DMS153 treated with DMSO at 0.1 percent for 48 hours (cell line): Measurements from ENCODE around the gene IZUMO4.
"Not testable (repeated sequence)": the region's sequence is repeated elsewhere in the genome, so short reads cannot be mapped to it uniquely, and the experiment has no call there.

Experiments
- DNase-seq: peaks from one replicate; lab custom pipeline; 2025; ENCODE audit not compliant: unreplicated experiment; lab: John Stamatoyannopoulos, UW

Gene IZUMO4

DNA sequence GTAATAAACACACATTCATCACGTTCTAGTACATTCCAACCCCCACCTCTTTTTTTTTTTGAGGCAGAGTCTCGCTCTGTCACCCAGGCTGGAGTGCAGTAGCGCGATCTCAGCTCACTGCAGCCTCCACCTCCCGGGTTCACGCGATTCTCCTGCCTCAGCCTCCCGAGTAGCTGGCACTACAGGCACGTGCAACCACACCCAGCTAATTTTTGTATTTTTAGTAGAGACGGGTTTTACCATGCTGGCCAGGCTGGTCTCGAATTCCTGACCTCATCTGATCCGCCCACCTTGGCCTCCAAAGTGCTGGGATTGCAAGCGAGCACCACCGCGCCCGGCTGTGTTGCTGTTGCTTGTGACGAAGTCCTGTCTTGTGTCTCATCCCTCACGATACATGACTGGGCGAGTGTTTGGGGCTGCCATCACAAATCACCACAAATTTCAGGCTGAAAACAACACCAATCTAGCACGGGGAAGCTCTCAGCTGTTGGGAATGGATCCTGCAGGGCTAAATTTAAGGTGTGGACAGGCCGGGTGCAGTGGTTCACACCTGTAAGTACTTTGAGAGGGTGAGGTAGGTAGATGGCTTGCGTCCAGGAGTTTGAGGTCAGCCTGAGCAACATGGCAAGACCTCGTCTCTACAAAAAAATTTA is 16.3 kb upstream of the IZUMO4 start:
- no peak for DNase-seq

DNA sequence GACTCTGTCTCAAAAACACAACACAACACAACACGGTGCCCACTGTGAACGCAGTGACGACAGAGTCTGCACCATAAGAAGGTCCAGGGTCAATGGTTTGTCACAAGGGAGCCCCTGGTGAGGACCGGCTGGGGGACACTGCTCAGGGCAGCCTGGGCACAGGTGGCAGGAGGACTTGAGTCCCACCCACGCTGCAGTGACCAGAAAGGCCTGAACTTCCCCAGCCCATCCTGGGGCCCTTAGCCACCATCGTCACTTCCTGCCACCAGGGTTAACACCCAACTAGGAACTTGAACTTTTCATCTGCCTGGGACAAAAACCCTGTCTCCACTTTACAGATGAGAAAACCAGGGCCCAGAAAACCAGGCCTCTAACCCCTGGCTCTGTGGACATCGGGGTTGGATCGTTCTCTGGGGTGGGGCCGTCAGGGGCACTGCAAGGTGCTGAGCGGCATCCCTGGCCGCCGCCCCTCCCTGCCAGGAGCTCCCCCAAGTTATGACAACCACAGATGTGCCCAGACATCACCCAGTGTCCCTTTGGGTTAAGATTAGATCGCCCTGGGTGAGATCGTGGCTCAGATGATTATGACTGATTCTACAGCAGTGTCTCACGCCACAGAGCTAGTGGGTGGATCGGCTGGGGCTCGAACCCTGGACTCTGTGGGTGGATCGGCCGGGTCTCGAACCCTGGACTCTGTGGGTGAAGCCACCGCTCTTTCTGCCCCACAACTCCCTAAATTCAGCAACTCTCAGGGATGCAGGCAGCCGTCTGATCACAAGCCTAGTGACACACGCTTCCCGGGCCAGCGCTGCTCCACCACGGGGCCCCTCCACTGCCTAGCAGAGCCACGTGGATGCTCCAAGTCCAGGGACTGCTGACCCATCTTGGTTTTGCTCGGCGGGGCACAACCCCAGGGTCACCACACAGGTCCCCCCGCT is 14.6 kb upstream of the IZUMO4 start:
- no peak for DNase-seq

DNA sequence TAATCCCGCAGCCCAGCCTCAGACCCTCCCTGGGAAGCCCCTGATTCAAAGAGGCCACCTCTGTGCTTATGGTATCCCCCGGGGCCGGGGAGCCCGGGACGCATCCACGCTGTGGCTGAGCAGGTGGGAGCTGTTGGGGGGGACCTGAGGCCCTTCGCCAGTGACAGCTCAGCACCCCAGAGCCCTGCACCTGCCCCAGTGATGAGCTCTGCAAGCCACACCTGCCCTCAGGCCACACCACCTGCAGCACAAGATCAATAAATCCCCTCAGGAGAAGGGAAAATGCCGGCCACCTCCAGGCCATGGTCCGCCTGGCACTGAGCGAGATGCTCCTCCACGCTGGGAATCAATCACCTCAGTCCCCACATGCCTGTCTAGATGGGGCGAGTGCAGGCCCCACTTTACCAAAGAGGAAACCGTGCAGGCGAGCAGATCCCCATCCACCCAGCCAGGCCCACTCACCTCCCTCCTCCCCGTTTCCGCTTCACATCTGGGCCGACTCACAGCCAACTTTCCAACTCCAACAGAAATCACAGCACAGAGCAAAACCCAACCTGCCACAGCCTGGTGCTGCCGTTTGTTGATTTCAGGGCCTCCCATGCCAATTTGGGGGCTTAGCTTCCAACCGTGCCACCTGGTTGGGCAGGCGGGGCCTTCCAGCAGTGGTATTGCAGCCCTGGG is 13.4 kb upstream of the IZUMO4 start:
- no peak for DNase-seq

DNA sequence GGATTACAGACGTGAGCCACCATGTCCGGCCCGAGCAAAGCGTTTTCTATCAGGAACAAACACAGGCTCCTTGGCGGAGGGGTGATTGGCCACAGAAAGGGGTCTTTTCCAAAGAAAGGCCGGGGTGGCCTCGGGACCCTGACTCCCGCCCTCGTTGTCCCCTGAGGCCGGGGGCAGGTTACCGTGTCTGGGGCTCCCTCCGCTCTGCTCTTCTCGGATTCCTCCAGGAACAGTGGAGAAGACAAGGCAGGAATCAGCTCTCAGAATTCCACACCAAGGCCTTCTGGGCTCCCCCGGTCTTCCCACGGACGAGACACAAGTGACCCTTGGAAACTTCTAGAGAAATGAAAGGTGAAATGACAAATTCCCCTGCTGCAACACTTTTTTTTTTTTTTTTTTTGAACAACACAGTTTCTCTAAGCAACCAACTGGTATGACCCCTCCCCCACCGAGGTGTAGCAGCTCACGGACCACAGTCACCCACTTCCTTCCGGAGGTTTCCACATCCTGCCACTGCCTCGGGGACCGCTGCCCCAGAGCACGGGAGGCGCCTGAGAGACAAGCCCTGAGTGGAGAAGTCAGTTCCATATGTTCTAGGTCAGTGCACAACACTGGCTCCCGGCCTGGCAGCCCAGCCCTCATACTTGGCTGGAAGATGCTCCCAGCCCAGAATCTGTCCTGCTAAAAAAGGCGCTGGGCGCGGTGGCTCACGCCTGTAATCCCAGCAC is 11.6 kb upstream of the IZUMO4 start:
- DNase-seq: no peak

DNA sequence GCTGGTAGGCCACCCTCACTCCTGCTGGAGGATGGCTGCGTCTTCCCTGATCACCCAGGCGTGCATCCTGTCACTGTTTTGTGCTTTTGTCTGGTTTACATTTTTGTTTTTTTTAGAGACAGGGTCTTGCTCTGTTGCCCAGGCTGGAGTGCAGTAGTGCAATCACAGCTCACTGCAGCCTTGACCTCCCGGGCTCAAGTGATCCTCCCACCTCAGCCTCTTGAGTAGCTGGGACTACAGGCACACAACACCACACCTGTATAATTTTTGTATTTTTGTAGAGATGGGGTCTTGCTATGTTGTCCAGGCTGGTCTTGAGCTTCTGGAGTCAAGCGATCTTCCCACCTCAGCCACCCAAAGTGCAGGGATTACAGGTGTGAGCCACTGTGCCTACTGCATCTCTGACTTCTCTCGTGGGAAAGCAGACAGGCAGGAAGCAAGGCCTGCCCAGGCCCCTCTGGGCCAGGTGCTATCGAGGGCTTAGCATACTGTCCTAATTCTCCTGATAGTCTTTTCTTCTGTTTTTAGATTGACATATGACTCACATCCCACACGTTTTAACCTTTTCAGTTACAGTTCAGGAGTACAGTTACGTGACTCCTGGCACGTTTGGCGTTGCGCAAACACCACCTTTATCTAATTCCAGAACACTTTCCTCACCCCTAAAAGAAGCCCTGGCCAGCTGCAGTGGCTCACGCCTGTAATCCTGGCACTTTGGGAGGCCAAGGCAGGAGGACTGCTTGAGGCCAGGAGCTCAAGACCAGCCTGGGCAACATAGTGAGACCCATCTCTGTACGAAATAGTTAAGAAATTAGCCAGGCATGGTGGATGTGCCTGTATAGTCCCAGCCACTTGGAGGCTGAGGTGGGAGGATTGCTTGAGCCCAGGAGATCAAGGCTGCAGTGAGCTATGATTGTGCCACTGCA is 9.8 kb upstream of the IZUMO4 start:
- not testable (repeated sequence) for DNase-seq

DNA sequence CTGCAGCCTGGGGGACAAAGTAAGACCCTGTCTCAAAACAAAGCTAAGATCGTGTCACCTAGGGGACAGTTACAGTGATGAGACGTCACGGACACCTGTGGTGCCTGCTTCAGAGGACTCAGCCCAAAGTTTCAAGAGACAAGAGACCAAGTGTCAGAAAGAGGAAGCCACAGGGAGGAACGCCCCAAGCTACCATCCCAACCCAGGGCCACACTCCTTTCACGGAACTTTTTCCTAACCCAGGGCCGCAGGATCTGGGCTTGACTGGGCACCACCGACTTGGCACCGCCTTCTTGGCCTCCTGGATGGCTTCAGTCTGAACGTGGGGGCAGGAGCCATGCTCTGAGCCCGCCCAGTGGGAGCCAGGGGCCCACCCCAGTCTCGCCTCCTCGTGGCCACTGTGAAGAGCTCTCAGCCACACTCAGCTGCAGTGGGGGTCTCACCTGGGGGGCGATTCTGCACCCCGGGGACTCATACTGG is 9.1 kb upstream of the IZUMO4 start:
- no peak for DNase-seq

DNA sequence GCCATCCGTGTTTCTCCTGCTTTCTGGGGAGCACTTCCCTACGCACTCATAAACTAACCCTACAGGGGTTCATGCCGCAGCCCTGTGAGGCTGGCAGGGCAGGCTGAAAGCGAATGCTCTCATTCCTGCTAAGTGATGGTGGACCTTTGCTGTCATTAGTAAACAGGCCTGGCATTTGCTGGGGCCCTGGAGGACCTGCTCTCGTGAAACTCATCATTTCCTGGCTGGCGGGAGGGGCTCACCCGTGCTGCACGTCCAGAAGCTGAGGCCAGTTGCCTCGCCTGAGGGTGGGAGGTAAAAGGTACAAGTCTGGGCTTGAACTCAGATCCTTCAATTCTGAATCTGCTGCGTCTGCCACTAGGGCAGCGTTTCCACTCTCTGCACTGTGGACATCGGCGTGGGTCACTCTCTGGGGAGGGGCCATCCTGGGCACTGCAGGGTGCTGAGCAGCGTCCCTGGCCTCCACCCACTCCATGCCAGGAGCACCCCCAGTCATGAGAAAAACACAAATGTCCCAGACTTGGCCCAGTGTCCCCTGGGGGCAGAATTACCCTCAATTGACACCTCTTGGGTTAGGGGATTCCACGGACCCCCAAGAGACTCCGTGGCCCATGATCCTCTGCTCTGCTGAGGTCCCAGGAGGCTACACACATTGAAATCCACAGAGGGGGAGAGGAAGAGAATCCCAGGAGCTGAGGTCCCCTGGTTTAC is 7.6 kb upstream of the IZUMO4 start:
- DNase-seq: no peak

DNA sequence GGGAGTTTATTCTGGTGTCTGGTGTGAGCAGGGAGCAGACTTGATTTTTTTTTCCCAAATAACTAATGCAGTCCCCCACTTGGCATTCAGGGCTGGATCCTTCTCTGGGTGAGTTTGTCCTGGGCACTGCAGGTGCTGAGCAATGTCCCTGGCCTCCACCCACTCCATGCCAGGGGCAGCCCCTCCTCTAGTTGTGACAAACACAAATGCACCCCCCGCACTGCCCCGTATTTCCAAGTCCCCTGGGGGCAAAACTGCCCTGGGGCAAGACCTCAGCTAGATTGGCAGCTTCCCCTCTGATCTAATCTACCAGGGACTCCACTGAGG is 7.0 kb upstream of the IZUMO4 start:
- no peak for DNase-seq

DNA sequence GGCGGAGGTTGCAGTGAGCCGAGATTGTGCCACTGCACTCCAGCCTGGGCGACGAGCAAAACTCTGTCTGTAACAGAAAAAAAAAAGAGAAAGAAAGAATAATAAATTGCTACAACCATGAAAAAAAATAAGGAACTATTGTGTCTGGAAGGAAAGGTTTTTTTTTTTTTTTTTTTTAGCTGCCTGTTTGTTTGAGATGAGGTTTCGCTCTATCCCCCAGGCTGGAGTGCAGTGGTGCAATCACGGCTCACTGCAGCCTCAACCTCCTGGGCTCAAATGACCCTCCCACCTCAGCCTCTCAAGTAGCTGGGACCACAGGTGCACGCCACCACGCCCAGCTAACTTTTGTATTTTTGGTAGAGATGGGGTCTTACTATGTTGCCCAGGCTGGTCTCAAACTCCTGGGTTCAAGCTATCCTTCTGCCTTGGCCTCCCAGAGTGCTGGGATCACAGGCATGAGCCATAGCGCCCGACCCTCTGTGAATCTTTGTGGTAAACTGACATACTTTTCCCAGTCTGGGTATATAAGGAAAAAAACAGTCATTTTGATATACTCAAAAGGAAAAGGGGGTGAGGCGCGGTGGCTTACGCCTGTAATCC is 4.7 kb upstream of the IZUMO4 start:
- DNase-seq: not testable (repeated sequence)

DNA sequence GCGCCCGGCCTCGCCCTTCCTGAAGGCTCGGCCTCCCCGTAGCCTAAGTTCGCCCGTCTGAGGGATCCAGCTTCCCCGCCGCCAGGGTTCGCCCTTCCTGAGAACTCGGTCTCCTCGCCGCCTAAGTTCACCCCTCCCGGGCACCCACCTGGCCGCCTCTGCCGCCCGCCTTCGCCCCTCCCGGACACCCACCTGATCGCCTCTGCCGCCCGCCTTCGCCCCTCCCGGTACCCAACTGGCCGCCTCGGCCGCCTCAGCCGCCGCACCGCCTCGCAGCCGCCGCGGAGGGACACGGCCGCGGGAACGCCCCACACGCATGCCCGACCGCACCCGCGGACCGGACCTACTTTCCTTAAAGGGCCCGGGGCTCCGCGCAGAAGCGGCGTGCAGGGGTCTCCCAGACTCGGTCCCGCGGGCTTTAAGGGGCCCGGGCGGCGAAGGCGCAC is 658 bp upstream of the IZUMO4 start, which contains the start of gene MOB3A:
MOB3A (minus strand) TSS at position 293 of the 446 bp plus-strand sequence. CDS start 17,766 bp downstream, outside the sequence.
- DNase-seq: peak; percentile 37

DNA sequence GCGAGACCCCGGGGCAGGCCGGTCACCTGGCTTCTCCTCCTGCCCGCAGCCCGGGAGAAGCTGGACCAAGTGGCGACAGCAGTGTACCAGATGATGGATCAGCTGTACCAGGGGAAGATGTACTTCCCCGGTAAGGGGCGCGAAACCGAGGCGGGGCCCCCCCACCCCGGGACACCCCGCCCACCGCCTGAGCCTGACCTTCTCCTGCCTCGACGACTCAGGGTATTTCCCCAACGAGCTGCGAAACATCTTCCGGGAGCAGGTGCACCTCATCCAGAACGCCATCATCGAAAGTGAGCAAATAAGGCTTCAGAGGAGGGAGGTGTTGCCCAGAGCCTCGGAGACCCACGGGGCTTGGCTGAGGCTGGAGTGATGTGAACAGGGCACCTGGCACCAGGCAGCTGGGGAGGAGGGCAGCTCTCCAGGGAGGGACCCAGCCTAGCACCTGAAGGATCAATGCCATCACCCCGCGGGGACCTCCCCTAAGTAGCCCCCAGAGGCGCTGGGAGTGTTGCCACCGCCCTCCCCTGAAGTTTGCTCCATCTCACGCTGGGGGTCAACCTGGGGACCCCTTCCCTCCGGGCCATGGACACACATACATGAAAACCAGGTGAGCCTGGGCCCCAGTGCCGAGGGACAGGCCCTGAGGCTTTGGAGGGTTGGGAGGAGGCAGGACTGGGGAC is 629 bp downstream of the IZUMO4 start:
- no peak for DNase-seq

DNA sequence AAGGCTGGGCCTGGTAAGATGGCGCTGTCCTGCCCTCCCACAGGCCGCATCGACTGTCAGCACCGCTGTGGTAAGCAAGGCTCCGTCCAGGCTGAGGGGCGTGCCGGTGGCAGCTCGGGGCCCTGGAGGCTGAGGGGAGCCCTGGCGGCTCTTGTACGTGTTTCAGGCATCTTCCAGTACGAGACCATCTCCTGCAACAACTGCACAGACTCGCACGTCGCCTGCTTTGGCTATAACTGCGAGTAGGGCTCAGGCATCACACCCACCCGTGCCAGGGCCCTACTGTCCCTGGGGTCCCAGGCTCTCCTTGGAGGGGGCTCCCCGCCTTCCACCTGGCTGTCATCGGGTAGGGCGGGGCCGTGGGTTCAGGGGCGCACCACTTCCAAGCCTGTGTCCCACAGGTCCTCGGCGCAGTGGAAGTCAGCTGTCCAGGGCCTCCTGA is 1.2 kb downstream of the IZUMO4 start:
- DNase-seq: no peak

DNA sequence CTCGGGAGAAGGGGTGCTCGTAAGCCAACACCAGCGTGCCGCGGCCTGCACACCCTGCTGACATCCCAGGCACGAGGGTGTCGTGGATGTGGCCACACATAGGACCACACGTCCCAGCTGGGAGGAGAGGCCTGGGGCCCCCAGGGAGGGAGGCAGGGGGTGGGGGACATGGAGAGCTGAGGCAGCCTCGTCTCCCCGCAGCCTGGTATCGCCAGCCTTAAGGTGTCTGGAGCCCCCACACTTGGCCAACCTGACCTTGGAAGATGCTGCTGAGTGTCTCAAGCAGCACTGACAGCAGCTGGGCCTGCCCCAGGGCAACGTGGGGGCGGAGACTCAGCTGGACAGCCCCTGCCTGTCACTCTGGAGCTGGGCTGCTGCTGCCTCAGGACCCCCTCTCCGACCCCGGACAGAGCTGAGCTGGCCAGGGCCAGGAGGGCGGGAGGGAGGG is 2.4 kb downstream of the IZUMO4 start:
- no peak for DNase-seq

DNA sequence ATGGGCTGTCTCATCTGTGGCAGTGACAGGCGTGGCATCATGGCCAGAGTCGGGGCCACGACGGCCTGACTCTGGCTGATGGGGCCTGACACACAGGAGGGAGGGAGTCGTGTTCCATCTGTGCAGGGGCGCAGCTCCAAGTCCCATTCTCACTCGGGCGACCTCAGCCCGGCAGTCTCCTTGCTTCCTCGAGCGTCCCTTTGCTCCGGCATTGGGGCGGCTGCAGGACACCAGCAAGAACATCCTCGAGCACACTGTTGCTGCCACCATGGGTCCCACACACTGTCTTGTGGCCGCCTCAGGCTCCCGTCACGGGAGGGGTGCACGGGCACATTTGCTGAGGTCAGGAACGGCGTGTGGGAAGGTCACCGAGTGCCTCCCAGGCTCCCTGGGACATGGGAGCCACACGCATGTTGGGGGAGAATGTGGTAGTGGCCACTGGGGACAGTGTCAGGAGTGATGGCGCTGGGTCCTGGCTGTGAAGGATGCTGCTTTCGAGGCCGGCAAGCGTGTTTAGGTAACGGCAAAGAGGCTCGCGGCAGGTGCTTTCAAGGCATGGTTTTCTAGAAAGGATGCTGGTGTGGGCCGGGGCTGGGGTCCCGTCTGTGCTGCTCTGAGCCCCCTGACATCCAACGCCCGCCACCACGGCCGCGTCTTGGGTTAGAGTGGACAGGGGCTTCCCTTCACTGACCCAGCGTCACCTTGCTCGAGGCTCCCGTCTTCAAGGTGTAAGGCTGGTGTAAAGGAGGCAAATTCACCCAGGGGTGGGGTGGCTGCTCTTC is 3.4 kb downstream of the IZUMO4 start:
- DNase-seq: no peak

DNA sequence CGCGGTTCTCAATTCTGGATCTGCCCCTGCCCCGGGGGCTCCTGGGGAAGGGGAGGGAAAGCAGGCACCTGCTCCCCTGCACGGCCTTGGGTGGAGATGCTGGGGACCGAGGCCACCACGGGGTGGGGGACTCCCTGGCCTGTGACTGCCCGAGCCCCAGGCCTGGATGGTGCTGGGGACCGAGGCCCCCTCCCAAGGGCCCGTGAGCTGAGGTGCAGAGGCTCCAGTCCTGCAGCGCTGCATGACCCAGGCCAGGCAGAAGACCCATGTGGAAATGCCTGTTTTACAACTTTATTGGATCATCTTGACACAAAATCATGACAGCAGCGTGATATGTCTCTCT is 4.0 kb downstream of the IZUMO4 start:
- no peak for DNase-seq

DNA sequence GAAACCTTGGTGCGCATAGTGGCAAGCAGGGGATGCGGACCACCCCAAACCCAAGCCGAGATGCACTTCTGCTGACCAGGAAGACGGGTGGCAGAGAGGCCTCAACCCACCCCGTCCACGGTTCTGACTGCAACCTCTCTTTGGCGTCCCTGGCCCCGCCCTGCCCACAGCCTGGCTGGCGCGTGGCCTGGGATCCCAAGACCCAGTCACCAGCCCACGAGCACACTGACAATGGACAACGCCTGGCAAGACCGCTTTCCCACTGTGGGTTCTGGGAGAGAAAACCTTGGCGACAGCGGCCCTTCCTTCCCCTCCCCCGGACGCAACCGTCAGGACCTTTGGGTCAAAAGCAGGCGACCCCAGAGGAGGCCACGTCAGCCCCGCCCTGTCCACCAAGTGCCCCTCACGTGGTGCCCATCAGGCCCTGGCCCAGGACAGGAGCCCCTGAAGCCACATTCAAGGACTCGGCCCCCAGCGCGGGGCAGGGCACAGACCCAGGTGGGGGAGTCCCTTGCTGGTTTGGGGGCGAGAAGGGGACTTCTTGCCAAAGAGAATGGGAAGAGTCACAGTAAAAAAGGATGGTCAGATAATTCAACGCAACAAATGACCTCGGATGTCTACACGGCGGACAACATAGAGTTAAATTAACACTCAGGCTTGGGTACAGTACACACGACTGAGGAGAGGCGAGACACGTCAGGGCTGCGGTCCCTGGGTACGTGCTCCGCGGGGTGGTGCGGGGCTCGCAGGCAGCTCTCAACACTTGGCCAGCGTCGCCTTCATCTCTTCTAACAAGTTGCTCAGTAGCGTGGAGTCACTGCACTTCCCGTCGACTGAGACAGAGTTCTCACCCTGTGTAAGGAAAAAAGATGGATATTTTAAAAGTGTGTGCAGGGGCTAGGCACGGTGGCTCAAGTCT is 5.0 kb downstream of the IZUMO4 start:
- DNase-seq: no peak
